GM10248 (cell line): ENCODE results near the gene CTXN1.

Experiments
- CTCF ChIA-PET: fragments of 300-600 bp; sonication (Branson Sonifier 250); formaldehyde crosslinking; extraction: SDS; loops from one replicate; lab custom pipeline; 2021; ENCODE audit warnings: antibody characterized with exemption; lab: Yijun Ruan, JAX
- POLR2A ChIA-PET: fragments of 350-650 bp; sonication (Branson Sonifier 250); formaldehyde crosslinking; extraction: SDS; loops from one replicate; lab custom pipeline; 2020; ENCODE audit warnings: antibody characterized with exemption; lab: Yijun Ruan, JAX
- DNase-seq: peaks from one replicate; pipeline ENCODE4 v3.0.0; 2012; ENCODE audit errors: extremely low spot score
- CTCF ChIP-seq: IDR thresholded peaks from 2 replicates; pipeline ENCODE4 v1.5.1; 2012; ENCODE audit warnings: mild to moderate bottlenecking, low read depth; ENCODE audit errors: extremely low read depth, missing control alignments, control extremely low read depth

CTXN1 gene

GRCh38 chr19:7969555-7969939 lies 43.6 kb upstream of the CTXN1 start:
- POLR2A ChIA-PET: no interaction called here
- CTCF ChIA-PET: interaction anchor here (1.2 to 3.4 kb wide), 3 partner anchors 25 to 40 kb away, joined by 4 to 30 read pairs (median 5); partner anchors contain the start of gene TIMM44
- DNase-seq: no peak
- no peak for TF ChIP-seq CTCF

- no peak for TF ChIP-seq CTCF
- ChIA-PET CTCF (interaction anchor here (1.1 to 3.4 kb wide), 3 partner anchors 16 to 33 kb away, joined by 3 to 30 read pairs (median 4); partner anchors contain the start of gene TIMM44), POLR2A (no interaction called here)
- no peak for DNase-seq
Observed at GRCh38 chr19:7968796-7969554, 43.0 kb upstream of the CTXN1 start.

GRCh38 chr19:7968008-7968795 lies 42.3 kb upstream of the CTXN1 start:
- ChIA-PET POLR2A (interaction anchor here (0.6 kb wide), 1 partner anchor 30 kb away, joined by 3 read pairs; no protein-coding TSS in a partner anchor), CTCF (interaction anchor here (1.1 kb wide), 1 partner anchor 17 kb away, joined by 3 read pairs; no protein-coding TSS in a partner anchor)
- no peak for DNase-seq
- no peak for TF ChIP-seq CTCF

GRCh38 chr19:7965921-7966665 lies 40.2 kb upstream of the CTXN1 start:
- no peak for TF ChIP-seq CTCF
- ChIA-PET POLR2A (no interaction called here), CTCF (interaction anchor here (1.9 kb wide), 1 partner anchor 22 kb away, joined by 7 read pairs; the partner anchor contains the start of gene TIMM44)
- DNase-seq: no peak

GRCh38 chr19:7965259-7965841 lies 39.4 kb upstream of the CTXN1 start:
- POLR2A ChIA-PET: interaction anchor here (0.5 kb wide), 1 partner anchor 11 kb away, joined by 7 read pairs; no protein-coding TSS in a partner anchor
- CTCF ChIA-PET: interaction anchor here (1.9 kb wide), 1 partner anchor 21 kb away, joined by 7 read pairs; the partner anchor contains the start of gene TIMM44
- TF ChIP-seq CTCF: no peak
- no peak for DNase-seq

- CTCF ChIA-PET: interaction anchor here (1.4 kb wide), 1 partner anchor 20 kb away, joined by 5 read pairs; the partner anchor contains the start of gene TIMM44
- POLR2A ChIA-PET: no interaction called here
- DNase-seq: no peak
- no peak for TF ChIP-seq CTCF
Observed at GRCh38 chr19:7963566-7963965, 37.6 kb upstream of the CTXN1 start.
